GM21423 (cell line): ENCODE data around the gene PSMB7.

Source experiments
- ATAC-seq: cut with Tn5 transposase; IDR thresholded peaks from one replicate; pipeline ENCODE4 v1.9.1; 2021; ENCODE audit warnings: mild to moderate bottlenecking, moderate library complexity; ENCODE audit not compliant: unreplicated experiment

Gene PSMB7

GRCh38 chr9:124330011-124330697 is 85.1 kb downstream of the PSMB7 start:
- no peak for ATAC-seq

DNA sequence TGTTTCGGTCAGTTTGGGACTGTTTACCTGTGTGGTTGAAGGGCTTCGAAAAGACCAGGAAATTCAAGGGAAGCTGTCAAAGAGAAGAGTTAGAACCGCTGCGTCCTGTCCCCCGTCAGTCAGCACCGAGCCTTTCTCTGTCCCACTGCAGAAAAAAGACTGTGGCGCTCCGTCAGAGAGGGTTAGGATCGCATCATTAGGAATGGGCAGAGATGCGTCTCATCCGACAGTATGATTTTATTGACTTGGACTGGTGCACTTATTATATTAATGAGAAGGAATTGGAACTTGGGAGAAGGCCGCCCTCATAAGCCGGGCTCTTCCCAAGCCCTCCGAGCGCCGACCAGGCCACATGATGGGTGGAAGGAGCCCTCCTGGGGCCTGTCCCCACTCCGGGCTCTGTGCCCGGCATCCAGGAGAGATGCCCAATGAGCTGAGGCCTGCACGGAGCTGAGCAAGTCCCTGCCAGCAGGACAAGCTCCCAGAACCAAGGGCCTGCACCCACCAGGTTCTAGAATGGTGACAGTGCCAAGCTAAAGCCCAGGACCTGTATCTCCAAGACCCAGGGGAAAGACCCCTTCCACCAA is 85.9 kb downstream of the PSMB7 start:
- ATAC-seq = no peak

DNA sequence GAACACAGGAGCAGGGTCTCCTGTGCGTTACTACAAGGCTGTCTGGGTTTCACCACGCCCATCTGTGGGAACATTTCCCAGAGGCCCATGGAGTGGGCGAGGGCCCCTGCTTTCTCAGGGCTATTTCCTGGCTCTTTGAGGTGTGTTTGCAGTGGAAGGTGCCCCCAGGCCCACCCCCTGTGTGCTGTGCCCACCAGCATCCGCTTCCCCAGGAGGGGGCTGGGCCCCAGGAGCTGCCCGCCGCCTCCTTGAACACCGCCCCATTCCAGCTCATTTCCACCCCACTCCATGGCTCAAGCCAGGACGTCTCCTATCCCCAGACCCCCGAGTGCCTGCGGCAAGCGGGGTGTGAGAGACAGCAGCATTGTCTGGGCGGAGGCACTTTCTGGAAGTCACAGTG is 87.0 kb downstream of the PSMB7 start:
- no peak for ATAC-seq

- no peak for ATAC-seq
Measured at GRCh38 chr9:124327491-124327890, 87.8 kb downstream of the PSMB7 start.

- ATAC-seq = no peak
Measured at GRCh38 chr9:124326378-124326777, 88.9 kb downstream of the PSMB7 start.

DNA sequence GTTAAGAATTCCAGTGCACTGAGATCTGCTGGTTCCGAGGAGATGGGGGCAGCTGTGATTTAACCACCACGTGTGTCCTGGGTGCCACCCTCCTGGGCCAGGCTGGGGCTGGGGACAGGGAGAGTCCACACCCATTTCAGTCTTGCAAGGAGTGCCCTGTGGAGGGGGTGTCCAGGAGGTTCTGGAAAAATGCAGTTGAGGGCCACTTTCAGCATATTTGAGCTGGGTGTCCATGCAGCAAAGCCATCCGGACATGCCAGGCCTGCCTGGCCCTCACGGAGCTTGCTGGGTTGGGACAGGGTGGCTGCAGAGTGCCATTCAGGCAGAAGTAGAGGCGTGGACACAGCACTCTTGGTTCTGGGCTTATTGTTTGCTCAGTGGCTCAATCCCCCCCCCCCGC is 89.4 kb downstream of the PSMB7 start:
- ATAC-seq = no peak

GRCh38 chr9:124323904-124324303 is 91.3 kb downstream of the PSMB7 start:
- no peak for ATAC-seq

- no peak for ATAC-seq
Measured at GRCh38 chr9:124322618-124323432, 92.4 kb downstream of the PSMB7 start.

DNA sequence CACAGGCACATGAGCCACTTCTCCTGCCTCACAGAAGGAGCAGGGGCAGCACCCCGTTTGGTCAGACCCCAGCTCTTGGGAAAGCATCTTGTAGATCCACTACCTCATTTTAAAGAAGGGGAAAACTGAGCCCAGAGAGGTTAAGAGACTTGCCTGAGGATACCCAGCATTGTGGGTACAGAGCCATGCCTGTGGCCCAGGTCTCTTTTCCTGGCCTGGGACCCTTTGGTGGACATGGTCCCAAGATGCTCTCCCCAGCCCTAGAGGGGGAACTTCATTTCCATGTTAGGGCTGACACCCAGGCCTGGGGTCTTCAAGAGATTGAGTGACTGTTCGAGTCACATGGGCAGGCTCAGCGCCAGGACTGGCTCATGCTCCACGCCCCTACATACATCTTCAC is 93.3 kb downstream of the PSMB7 start:
- no peak for ATAC-seq

- ATAC-seq = no peak
Measured at GRCh38 chr9:124321416-124321815, 93.8 kb downstream of the PSMB7 start.

GRCh38 chr9:124320062-124320973 is 94.9 kb downstream of the PSMB7 start:
- no peak for ATAC-seq

GRCh38 chr9:124315882-124316281 is 99.4 kb downstream of the PSMB7 start:
- ATAC-seq = no peak

DNA sequence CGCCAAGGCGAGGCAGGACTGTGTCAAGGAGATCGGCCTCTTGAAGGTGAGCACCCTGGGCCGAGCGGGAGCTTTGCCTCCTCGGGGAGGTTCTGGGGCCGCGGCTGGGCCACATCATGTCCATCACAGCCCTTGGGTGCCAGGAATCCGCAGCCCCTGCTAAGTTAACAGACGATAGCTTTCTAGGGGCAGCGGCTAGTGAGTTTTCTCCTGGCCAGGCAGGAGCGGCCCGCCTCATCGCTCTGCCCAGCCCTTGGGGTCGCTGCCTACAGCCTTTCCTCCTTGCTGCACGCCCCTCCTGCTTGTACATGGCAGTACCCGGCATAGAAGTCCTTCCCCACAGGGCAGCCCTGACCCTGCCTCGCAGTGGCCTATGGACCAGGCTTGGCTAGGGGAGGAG is 101.3 kb downstream of the PSMB7 start:
- no peak for ATAC-seq

DNA sequence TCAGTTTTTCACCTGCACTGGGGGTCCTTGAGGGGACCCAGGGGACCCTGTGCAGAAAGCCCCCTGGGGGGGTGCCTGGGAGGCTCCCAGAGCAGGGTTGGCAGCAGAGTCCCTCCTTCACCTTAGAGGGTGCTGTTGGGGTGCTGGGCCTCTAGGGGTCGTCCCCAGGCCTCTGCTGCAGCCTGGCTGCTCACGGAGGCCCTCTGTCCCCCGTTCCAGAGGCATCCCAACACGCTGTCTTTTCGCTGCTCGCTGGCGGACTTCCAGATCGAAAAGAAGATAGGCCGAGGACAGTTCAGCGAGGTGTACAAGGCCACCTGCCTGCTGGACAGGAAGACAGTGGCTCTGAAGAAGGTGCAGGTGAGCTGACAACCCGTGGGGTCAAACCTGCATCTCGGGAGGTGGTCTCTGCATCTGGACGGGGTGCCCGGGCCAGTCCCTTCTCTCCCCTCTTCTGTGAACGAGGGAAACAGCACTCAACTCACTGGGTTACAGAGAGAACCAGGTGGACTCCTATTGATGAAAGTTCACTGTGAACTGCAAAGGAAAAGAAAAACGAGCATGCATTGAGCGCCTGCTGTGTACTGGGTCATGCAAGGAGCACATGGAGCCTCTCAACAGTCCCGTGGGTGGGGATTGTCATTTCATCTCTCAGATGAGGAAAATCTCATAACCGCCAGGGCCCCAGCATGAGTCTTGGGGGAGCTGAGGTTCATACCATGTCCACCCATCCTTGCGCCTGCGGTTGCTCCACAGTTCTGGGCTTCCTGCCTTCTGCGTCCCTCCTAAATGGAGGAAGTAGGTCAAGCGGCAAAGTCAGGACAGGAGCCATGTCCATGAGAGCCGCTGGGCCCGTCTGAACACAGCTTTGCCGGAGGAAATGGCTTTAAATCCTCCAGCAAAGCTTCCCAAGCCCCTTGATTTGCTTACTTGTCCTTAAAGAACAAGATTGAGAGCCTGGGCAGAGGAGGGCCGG is 102.7 kb downstream of the PSMB7 start:
- ATAC-seq = no peak

DNA sequence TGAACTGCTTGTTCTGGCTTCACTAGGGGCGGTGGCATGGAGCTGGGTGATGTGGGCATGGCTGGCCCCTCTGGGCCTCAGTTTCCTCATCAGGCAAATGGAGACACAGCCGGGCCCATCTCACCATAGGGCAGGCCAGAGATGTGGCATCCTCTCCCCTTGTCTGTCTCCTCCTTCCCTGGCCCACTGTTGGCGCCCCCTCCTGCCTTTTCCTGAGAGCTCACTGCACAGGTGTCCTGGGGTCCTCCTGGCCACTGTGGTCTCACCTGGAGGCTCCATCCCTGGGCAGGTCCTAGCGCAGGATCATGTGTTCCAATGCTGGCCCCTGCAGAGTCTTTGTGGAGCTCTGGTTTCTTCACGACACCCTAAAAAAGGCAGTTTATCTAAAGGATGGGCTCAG is 104.0 kb downstream of the PSMB7 start:
- ATAC-seq = no peak

- no peak for ATAC-seq
Measured at GRCh38 chr9:124309667-124310084, 105.6 kb downstream of the PSMB7 start.

DNA sequence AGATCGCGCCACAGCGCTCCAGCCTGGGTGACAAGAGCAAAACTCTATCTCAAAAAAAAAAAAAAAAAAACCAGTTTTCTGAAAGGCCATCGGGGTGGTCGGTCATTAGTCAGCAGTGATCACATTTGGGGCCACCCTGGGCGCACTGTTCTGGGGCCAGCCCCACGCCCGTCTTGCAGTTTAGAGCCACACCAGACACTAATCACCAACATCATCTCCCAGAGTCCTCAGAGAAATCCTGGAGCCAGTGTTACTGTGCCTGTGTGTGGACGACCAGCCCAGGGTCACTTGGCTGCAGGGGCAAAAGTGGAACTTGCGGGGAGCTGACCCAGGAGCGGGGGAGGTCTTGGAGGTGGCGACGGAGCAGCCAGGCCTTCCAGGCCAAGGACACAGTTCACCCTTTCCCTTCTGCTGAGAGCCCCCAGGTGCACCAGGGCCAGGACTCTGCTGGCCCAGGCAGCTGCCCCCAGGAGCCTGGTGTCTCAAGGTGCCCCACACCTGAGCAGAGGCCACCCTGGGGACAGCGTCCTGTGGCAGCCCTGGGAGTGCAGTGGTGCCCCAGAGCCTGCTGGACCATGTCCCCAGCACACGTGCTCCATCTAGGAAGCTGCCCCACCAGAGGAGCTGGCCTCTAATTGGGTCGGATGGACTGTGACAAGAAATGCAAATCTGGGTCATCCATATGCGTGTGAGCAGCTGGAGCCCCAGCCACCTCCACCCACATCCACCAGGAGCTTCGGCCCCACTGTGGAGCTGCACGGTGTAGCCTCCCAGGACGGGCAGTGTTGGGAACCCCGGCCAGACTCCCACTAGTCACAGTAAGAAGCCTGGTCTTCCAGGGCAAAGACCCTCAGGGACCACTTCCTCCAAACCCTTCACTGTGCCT is 106.4 kb downstream of the PSMB7 start:
- ATAC-seq = no peak

- no peak for ATAC-seq
Measured at GRCh38 chr9:124307379-124308030, 107.7 kb downstream of the PSMB7 start.
